ENCODE results near the gene ALG5.

Gene ALG5

GRCh38 chr13:36999054-36999714 is at the start of gene ALG5:
ALG5 (minus strand) TSS chr13:36999340; CDS start chr13:36999300, 40 bp downstream.
- DNase-seq (ENCODE audit: low read depth) = peak; percentile 87
- TF ChIP-seq CTCF (conservative IDR thresholded peaks at IDR 0.05; ENCODE audit: low read length) = peak; percentile 60
- H3K4me3 ChIP-seq (ENCODE audit: low read length) = peak within 1 kb of the TSS; percentile 90

GRCh38 chr13:37047846-37048245 is 48.7 kb upstream of the ALG5 start:
- H3K4me3 ChIP-seq (ENCODE audit: low read length) = no peak overlapping the region
- no peak for TF ChIP-seq CTCF (conservative IDR thresholded peaks at IDR 0.05; ENCODE audit: low read length)
- no peak for DNase-seq (ENCODE audit: low read depth)

- no peak for TF ChIP-seq CTCF (conservative IDR thresholded peaks at IDR 0.05; ENCODE audit: low read length)
- DNase-seq (ENCODE audit: low read depth) = no peak
- H3K4me3 ChIP-seq (ENCODE audit: low read length) = no peak overlapping the region
Measured at GRCh38 chr13:37047032-37047431, 47.9 kb upstream of the ALG5 start.

- TF ChIP-seq CTCF (conservative IDR thresholded peaks at IDR 0.05; ENCODE audit: low read length) = no peak
- H3K4me3 ChIP-seq (ENCODE audit: low read length) = no peak overlapping the region
- DNase-seq (ENCODE audit: low read depth) = no peak
Measured at GRCh38 chr13:37046062-37046461, 46.9 kb upstream of the ALG5 start.

GRCh38 chr13:37040789-37041188 is 41.6 kb upstream of the ALG5 start:
- no peak for DNase-seq (ENCODE audit: low read depth)
- no peak overlapping the region for H3K4me3 ChIP-seq (ENCODE audit: low read length)
- TF ChIP-seq CTCF (conservative IDR thresholded peaks at IDR 0.05; ENCODE audit: low read length) = no peak

GRCh38 chr13:37039896-37040295 is 40.8 kb upstream of the ALG5 start:
- TF ChIP-seq CTCF (conservative IDR thresholded peaks at IDR 0.05; ENCODE audit: low read length) = no peak
- H3K4me3 ChIP-seq (ENCODE audit: low read length) = no peak overlapping the region
- no peak for DNase-seq (ENCODE audit: low read depth)

- H3K4me3 ChIP-seq (ENCODE audit: low read length) = no peak overlapping the region
- no peak for TF ChIP-seq CTCF (conservative IDR thresholded peaks at IDR 0.05; ENCODE audit: low read length)
- no peak for DNase-seq (ENCODE audit: low read depth)
Measured at GRCh38 chr13:37037241-37037640, 38.1 kb upstream of the ALG5 start.
